HUES64 (cell line): ENCODE results near the gene GJB6.

ENCODE experiments used
- H3K27ac ChIP-seq: 2 replicates; pipeline ENCODE4 v1.7.0; 2013; ENCODE audit warnings: low read depth, low read length, inconsistent platforms
- H3K27me3 ChIP-seq: 2 replicates; pipeline ENCODE4 v1.6.1; 2013; ENCODE audit warnings: mild to moderate bottlenecking, low read length; ENCODE audit not compliant: insufficient read depth
- H3K36me3 ChIP-seq: 2 replicates; pipeline ENCODE4 v1.6.1; 2013; ENCODE audit warnings: mild to moderate bottlenecking, low read length; ENCODE audit not compliant: insufficient read depth
- H3K4me1 ChIP-seq: 2 replicates; pipeline ENCODE4 v1.6.1; 2013; ENCODE audit warnings: mild to moderate bottlenecking, low read length, moderate library complexity; ENCODE audit not compliant: insufficient read depth
- H3K4me3 ChIP-seq: 2 replicates; pipeline ENCODE4 v1.5.1; 2013; ENCODE audit warnings: mild to moderate bottlenecking, low read length, moderate library complexity
- H3K9ac ChIP-seq: 2 replicates; pipeline ENCODE4 v1.6.1; 2013; ENCODE audit warnings: mild to moderate bottlenecking, low read depth, low read length
- H3K9me3 ChIP-seq: 2 replicates; pipeline ENCODE4 v1.6.1; 2013; ENCODE audit warnings: low read depth, low read length; ENCODE audit not compliant: insufficient read depth
- WGBS: fragments of 150-250, 120-280 bp; methylation state at CpG from one replicate; pipeline ENCODE4 v1.1.7; 2013; ENCODE audit warnings: missing lambda C conversion rate; 5-methylcytosine and 5-hydroxymethylcytosine counted together

Gene GJB6

DNA sequence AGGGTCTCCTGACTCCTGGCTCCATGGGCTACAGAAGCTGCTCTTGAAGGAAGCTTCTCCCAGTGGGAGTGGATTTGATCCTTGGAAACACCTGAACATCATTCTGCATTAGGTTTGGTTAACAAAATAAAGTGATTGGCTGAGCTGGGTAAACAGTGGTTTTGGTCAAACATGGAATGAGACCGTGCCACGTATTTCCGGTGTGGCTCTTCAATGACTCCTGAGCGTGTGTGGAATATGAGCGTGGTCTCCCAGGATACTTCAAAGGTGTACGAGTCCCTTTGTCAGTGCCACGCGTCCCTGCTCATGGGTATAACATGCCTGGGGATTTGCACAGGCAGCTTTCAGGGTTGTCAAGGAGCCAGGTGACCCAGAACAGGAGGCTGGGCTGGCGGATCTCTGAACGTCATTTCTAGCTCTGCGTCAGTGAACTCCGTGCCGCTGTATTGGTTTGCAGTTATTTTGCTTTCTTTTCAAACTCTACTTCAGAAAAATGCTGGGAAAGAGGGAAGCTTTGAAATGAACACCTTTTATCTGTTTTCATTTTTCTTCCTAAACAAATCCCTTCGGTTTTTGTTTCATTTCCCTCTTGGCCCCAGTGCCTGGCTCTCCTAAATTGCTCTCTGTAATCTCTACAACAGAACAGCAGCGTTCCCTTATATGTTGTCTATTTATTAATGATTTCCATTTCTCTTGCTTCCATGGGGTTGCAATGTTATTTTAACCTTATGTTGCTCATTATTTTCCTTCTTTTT lies 26.3 kb upstream of the GJB6 start:
- H3K9ac ChIP-seq = no peak overlapping the region
- H3K36me3 ChIP-seq = no peaks in the 10 kb centered on the region
- no peaks in the 10 kb centered on the region for H3K4me1 ChIP-seq
- H3K27ac ChIP-seq = no peak overlapping the region
- peaks cover 3% of the 10 kb centered on the region; the same call in 1 of the 2 replicates for H3K27me3 ChIP-seq
- 95% methylated on average over 15 of the region's 15 CpGs for WGBS
- no peak overlapping the region for H3K4me3 ChIP-seq
- H3K9me3 ChIP-seq = no peaks in the 10 kb centered on the region

DNA sequence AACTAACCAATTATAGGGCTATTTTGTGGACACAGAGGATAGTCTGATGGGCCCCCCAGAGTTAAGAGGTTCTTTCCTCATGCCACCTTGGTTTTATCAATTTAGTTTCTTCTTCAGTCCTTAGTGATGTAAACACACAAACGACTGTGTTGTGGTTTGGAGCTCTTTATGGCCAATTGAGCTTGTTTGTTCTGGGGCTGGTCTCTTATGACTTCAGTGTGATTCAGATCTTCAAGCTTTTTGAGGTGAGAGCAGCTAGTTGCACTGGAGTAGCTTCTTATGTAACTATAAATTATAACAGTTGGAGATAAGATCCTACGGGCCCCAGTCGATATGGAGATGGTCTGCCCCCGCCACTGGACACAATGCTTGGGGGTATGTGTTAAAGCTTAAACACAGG lies 22.0 kb upstream of the GJB6 start:
- Histone ChIP-seq H3K27ac (no peak overlapping the region), H3K4me3 (no peak overlapping the region), H3K27me3 (peaks cover 3% of the 10 kb centered on the region; the same call in 1 of the 2 replicates), H3K9me3 (no peaks in the 10 kb centered on the region), H3K4me1 (no peaks in the 10 kb centered on the region), H3K36me3 (no peaks in the 10 kb centered on the region), H3K9ac (no peak overlapping the region)
- 88% methylated on average over 2 of the region's 4 CpGs for WGBS

DNA sequence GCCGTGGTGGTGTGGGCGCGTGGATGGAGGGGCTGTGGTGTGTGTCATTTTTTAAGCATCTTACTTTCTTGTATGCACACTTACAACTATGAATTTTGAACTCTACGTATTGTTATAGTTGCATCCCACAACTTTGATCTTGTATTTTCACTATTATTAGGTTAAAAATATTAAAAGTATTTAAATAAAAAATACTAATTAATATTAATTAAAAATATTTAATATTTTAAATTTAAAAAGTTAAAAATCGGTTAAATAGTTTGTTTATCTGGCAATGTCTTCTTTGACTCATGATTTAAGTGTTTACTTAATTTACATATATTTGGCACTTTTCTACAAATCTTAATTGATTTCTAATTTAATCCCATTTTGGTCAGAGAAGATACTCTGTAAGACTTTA lies 17.8 kb upstream of the GJB6 start:
- H3K9ac ChIP-seq = no peak overlapping the region
- no peaks in the 10 kb centered on the region for H3K4me1 ChIP-seq
- H3K4me3 ChIP-seq = no peak overlapping the region
- H3K9me3 ChIP-seq = no peaks in the 10 kb centered on the region
- H3K36me3 ChIP-seq = no peaks in the 10 kb centered on the region
- 100% methylated on average over 1 of the region's 5 CpGs for WGBS
- no peaks in the 10 kb centered on the region for H3K27me3 ChIP-seq
- no peak overlapping the region for H3K27ac ChIP-seq

DNA sequence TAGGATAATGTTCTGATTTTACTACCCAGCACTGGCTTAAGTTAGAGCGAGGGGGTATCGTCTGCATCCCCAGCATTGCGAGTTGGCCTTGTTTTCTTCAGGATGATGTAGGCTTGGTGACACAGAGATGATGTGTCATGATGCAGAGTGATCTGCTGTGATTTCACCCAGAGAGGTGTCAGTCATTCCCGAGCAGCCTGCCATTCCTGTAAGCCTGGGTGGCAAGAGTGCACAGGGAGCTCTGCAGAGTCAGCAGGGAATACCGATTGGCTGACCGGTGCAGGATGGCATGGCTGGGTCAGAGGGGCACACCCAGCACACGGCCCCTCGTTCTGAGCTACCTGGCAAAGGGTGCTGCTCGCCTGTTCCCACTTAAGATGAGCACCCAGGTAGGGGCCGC lies 15.8 kb upstream of the GJB6 start:
- 93% methylated on average over 10 of the region's 10 CpGs for WGBS
- Histone ChIP-seq H3K27ac (no peak overlapping the region), H3K4me1 (no peaks in the 10 kb centered on the region), H3K4me3 (no peak overlapping the region), H3K9ac (no peak overlapping the region), H3K9me3 (no peaks in the 10 kb centered on the region), H3K27me3 (no peaks in the 10 kb centered on the region), H3K36me3 (no peaks in the 10 kb centered on the region)

DNA sequence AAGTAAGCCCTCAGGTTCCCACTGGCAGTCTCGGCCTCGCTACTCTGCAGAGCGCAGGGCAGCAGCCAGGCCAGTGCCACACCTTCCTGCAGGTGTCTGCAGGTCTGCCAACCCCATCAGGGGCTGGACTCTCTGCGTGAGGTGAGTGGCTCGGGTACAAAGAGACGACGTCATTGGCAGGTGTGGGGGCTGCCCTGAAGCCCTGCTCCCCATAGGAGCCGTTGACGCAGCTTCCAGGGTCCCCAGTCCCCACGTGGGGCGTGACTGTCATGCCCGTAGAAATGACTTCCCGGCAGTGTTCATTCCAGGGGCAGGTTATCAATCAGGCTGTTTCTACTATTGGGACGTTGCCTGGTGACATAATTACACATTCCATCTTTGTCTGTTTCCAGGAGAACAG lies 15.3 kb upstream of the GJB6 start:
- H3K4me3 ChIP-seq = no peak overlapping the region
- WGBS = 88% methylated on average over 14 of the region's 14 CpGs
- no peak overlapping the region for H3K9ac ChIP-seq
- no peak overlapping the region for H3K27ac ChIP-seq
- H3K9me3 ChIP-seq = no peaks in the 10 kb centered on the region
- no peaks in the 10 kb centered on the region for H3K36me3 ChIP-seq
- no peaks in the 10 kb centered on the region for H3K4me1 ChIP-seq
- no peaks in the 10 kb centered on the region for H3K27me3 ChIP-seq

DNA sequence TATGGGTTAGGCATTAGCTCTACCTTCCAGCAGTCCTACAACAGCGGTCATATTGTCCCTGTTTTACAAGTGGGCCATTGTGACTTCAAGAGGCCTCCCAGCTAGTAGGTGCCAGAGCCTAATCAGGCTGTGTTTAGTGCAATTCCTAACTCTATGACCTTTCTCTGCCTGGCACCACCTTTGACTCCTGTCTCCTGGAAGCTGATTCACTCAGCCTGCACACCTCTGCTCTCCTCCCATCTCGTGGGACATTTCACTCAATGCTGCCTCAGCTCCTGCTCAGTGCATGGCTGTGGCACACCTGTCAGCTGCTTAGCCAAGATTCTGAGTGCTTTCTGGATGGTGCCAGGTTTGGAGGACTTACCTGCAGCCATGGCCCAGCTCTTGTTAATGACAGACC lies 9.5 kb upstream of the GJB6 start:
- H3K27ac ChIP-seq = no peak overlapping the region
- 85% methylated on average over 2 of the region's 2 CpGs for WGBS

DNA sequence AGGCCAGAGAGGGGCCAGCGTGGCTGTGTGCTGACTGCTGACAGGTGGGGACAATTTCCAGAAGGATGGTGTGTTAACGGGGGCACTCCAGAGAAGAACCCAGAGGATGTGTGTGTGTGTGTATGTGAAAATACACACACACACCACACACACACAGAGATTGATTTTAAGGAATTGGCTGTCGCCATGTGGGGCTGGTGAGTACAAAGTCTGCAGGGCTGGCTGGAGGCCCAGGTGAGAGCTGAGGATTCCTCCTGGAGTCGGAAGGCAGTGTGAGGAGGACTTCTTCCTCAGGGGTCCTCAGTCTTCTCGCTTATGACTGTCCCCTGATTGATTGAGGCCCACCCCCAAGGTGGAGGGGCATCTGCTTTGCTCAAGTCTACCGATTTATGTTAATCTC lies 7.6 kb upstream of the GJB6 start:
- Histone ChIP-seq H3K9ac (no peak overlapping the region), H3K9me3 (no peaks in the 10 kb centered on the region), H3K36me3 (no peaks in the 10 kb centered on the region), H3K27ac (no peak overlapping the region), H3K4me3 (no peak overlapping the region), H3K27me3 (peaks cover 26% of the 10 kb centered on the region), H3K4me1 (no peaks in the 10 kb centered on the region)
- WGBS = 91% methylated on average over 6 of the region's 6 CpGs

More for the DNA sequence above, 9.5 kb upstream of the GJB6 start:
- Histone ChIP-seq H3K4me1 (no peaks in the 10 kb centered on the region), H3K4me3 (no peak overlapping the region), H3K27me3 (peaks cover 11% of the 10 kb centered on the region; the same call in 1 of the 2 replicates), H3K9me3 (no peaks in the 10 kb centered on the region), H3K9ac (no peak overlapping the region), H3K36me3 (no peaks in the 10 kb centered on the region)

DNA sequence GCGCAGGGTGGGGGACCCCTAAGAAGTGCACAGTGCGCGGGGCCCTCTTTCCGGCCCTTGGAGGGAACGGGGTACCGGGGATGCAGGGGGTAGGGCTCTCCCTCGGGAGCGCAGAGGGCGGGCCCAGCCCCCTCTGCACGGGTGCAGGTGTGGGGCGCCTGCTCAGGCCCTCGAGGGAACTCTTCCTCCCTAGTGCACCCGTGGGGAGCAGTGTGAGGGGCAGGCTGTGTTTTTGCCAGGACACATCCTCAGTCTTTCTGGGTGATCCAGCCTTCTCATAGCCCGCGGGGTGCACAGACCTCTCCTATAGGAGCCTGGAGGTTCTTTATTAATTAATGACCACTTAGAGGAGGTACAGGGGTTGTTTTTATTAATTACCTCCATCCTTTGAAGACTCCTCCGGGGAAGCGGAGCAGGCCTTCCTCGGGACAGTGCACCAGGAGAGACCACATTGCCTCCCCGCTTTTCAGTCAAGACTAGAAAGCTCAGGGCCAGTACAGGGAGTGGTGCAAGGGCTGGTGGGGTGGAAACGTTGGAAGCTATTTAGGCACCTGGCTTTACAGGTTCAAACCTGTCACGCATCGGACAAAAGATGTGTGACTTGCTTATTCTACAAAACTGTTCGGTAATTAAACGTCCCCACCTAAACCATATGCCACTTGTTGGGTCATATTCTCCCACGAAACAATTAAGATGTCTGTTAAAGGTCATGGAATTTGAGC lies 598 bp upstream of the GJB6 start:
- no peaks in the 10 kb centered on the region for H3K36me3 ChIP-seq
- H3K27me3 ChIP-seq = peaks cover 83% of the 10 kb centered on the region
- no peak overlapping the region for H3K9ac ChIP-seq
- H3K4me1 ChIP-seq = peaks cover 9% of the 10 kb centered on the region; the same call in 1 of the 2 replicates
- 42% methylated on average over 25 of the region's 25 CpGs for WGBS
- no peak overlapping the region for H3K27ac ChIP-seq
- H3K9me3 ChIP-seq = no peaks in the 10 kb centered on the region
- peak overlapping the region; percentile 51 for H3K4me3 ChIP-seq

DNA sequence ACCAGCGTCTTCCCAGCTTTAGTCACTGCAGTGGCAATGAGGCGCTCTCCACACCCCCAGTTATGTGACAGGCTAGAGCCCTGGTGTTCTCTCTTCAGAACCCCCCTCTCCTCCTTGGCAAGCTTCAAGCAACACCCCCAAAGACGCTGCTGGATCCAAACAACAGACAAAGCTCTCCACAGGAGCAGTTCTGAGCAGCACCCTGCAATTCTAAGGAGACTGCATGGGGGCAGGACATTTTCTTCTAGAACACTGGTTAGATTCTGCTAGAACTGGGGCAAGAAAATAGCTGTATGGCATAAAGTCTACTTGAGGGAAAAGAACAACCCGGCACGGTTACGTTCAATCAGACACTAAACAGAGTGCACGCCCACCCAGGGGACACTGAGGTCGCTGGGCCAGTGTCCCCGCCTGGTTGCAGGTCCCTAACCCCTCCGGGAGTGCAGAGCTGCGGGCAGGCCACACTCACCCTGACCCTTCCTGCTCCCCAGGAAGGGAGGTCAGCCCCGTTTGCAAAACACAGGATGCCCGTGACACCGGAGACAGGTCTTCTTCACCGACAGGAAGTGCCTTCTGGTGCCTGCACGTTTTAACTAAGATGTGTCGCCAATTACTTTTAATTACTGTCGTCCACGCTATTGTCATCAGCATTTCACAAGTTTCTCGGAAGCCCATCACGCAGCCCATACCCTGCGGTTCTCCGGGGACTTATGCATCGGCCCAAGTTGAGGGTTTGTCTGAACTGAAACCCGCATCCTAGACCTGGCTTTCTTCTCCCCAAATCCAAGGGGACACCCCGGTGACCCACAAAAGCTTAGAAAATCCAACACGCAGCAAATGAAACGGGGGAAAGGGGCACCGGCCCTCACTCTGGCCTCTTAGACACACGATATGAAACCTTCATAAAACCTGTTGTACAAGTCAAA lies 943 bp downstream of the GJB6 start:
- Histone ChIP-seq H3K4me1 (peaks cover 9% of the 10 kb centered on the region; the same call in 1 of the 2 replicates), H3K9me3 (no peaks in the 10 kb centered on the region), H3K4me3 (peak overlapping the region; percentile 51), H3K27ac (no peak overlapping the region), H3K27me3 (peaks cover 89% of the 10 kb centered on the region), H3K9ac (no peak overlapping the region; the same call in 1 of the 2 replicates), H3K36me3 (no peaks in the 10 kb centered on the region)
- WGBS = 11% methylated on average over 30 of the region's 30 CpGs

DNA sequence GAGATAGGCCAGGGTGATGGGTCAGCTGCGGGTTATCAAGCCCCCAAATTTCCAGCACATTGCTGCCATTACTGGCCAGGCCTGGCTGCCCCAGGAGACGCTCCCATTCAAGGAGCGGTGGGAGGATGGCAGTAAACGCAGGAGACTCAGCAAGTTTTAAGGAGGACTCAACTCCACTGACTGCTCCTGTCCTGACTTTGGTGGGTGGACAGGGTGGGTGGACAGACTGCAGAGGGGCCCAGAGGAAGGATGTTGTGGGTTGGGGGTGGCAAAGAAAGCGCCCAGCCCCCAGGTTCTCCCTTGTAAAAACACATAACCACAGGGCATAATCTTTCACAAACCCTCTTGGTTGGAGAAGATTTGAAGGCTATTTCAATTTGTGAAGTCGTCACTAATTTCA lies 4.4 kb downstream of the GJB6 start:
- Histone ChIP-seq H3K9me3 (no peaks in the 10 kb centered on the region), H3K4me1 (peaks cover 9% of the 10 kb centered on the region; the same call in 1 of the 2 replicates), H3K27ac (no peak overlapping the region), H3K36me3 (no peaks in the 10 kb centered on the region), H3K9ac (no peak overlapping the region), H3K4me3 (no peak overlapping the region), H3K27me3 (peaks cover 69% of the 10 kb centered on the region)
- WGBS = 70% methylated on average over 5 of the region's 6 CpGs

DNA sequence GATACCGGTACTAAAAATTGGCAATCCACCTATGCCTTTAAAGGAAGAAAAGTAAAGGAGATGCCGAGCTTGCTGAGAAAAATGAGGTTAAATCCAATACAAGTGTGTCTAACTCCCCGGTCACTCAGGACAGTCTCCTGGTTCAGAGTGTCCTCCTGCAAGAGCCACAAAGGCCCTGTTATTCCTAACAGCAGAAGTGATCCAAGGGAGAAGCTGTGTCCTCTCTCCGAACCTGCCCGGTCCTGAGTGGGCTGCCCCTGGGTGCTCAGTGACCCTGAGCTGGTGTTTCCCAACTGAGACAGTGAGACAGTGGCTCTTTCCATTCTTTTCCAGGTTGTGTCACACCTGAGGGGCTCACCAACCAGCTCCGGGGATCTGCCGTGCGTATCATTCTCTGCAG lies 4.8 kb downstream of the GJB6 start:
- no peak overlapping the region for H3K9ac ChIP-seq
- H3K27me3 ChIP-seq = peaks cover 64% of the 10 kb centered on the region
- H3K4me1 ChIP-seq = peaks cover 9% of the 10 kb centered on the region; the same call in 1 of the 2 replicates
- H3K4me3 ChIP-seq = no peak overlapping the region
- no peak overlapping the region for H3K27ac ChIP-seq
- H3K36me3 ChIP-seq = no peaks in the 10 kb centered on the region
- WGBS = 95% methylated on average over 8 of the region's 8 CpGs
- no peaks in the 10 kb centered on the region for H3K9me3 ChIP-seq
